Dermis microvascular lymphatic vessel endothelial cell (primary cell): Measurements from ENCODE around the gene NFATC1. TPM values are rescaled to one million over a fixed set of nuclear protein-coding genes. Genes with fewer than 3 reads are reported as not detected.
"Not testable (repeated sequence)": the region's sequence is repeated elsewhere in the genome, so short reads cannot be mapped to it uniquely, and the experiment has no call there.

Experiments used
- DNase-seq, 2 donors: peaks; one replicate each; pipeline versions ENCODE4 v3.0.0 to v3.0.0-alpha.2; 2010; ENCODE audit warnings: low read depth in 2 of 2
- total RNA-seq: library from RNA; depleted of rRNA; stranded (reverse); fragments of >200 nt; gene quantifications from 2 replicates; pipeline ENCODE4 v1.2.1, GENCODE V29; 2014

The NFATC1 gene
- total RNA-seq, 1 donor from 2014 or later = 5.5 TPM

GRCh38 chr18:79375441-79376154, 20.1 kb upstream of the NFATC1 start:
- no peak for DNase-seq

- DNase-seq = not testable (repeated sequence)
Measured at GRCh38 chr18:79376661-79377060, 19.1 kb upstream of the NFATC1 start.

DNA sequence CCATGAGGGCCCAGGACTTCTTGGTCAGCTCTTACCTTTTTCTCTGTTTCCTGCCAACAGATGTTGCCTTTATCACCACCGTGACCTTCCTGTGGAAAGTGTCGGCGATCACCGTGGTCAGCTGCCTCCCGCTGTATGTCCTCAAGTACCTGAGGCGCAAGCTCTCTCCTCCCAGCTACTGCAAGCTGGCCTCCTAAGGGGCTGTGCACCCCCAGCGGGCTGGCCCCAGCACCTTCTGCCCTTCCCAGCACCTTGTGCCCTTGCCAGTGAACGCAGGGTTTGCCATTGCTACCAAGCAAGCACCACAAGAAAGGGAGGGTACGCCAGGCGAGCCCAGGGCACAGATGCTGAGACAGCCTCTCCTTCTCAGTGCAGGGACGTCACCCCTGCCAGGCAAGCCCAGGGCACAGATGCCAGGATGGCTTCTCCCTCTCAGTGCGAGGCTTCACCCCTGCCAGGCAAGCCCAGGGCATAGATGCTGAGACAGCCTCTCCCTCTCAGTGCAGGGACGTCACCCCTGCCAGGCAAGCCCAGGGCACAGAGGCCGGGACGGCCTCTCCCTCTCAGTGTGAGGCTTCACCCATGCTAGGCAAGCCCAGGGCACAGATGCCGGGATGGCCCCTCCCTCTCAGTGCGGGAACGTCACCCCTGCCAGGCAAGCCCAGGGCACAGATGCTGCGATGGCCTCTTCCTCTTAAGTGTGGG, 18.4 kb upstream of the NFATC1 start:
- DNase-seq = no peak

DNA sequence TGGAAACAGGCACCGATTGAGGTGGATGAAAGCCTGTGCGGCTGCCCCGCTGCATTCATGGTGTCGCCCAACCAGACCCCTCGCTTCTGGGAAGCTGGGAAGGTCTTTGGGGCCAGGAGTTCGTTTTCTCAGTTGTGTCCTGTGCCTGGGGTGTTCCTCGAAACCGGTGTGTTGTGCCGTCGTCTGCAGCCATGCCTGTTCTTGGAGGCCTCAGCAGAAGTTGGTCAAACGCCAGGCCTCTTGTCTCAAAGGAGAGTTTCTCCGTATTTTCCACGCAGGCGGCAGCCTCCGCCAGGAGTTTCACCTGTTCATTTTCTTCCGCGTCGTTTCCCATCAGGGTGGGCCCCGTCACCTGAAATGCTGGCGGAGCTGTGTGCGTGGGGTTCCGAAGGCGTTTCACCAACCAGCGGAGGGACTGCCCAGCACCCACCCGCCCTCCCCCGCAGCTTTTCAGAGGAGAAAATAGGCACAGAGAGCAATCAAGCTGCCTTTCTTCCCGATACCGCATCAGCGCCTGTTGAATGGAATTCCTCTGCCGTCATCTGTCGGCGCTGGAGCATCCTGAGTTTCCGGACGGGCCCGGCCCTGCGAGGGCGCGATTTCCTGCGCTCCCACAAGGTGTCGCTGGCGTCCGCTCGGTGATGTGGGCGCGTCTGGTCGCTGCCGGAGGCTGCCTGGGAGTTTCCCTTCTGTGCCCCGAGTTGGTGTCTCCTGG, 17.0 kb upstream of the NFATC1 start:
- peak in 1 of 2 donors; percentile 77 for DNase-seq

GRCh38 chr18:79379251-79379905, 16.4 kb upstream of the NFATC1 start:
- no peak for DNase-seq

GRCh38 chr18:79379931-79380815, 15.6 kb upstream of the NFATC1 start:
- DNase-seq = no peak

DNA sequence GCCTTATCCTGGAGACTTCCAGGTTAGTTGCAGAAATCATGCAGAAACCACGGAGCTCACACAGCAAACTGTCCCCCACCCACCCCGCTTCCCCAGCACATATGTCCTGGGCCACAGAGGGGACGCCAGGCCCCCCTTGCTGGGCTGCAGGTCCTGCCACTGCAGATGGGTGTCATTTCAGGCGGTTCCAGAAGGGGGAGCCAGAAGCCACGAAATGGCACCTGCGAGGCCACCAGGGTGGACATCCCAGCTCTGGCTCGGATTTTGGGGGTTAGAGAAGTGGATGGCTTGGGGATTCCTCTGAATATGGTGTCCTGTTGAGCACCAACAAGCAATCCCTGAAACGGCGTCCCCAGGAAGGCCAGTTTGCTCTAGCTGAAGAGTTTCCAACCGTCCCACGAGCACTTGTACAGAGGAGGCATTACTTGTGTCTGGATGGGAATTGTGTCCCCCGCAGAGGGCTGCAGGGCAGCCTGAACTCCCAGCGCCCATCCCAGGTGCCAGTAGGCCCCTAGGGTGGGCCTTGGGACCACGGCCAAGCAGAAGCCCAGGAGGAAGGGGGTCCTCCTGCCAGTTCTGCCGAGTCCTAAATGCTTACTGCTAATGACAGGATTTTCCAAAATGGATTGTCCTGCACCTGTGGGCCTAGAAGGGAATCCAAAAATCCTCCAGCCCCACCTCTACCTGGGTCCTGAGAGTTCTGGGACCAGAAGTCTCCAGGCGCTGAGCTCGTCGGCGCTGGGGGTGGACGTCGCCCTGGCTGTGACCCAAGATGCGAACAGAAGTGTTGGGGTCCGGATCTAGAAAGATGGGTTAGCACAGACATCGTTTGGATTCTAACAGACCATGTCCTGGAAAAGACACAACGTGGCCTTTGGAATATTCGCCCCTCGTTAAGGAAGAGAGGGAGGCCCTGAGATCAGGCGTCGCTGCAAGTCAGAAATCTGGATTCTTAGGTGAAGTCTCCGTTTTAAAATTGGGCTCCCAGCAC, 14.6 kb upstream of the NFATC1 start:
- peak in 1 of 2 donors; percentile 62 for DNase-seq

GRCh38 chr18:79381811-79382311, 13.9 kb upstream of the NFATC1 start:
- no peak for DNase-seq

GRCh38 chr18:79382681-79383387, 12.9 kb upstream of the NFATC1 start:
- DNase-seq = no peak

DNA sequence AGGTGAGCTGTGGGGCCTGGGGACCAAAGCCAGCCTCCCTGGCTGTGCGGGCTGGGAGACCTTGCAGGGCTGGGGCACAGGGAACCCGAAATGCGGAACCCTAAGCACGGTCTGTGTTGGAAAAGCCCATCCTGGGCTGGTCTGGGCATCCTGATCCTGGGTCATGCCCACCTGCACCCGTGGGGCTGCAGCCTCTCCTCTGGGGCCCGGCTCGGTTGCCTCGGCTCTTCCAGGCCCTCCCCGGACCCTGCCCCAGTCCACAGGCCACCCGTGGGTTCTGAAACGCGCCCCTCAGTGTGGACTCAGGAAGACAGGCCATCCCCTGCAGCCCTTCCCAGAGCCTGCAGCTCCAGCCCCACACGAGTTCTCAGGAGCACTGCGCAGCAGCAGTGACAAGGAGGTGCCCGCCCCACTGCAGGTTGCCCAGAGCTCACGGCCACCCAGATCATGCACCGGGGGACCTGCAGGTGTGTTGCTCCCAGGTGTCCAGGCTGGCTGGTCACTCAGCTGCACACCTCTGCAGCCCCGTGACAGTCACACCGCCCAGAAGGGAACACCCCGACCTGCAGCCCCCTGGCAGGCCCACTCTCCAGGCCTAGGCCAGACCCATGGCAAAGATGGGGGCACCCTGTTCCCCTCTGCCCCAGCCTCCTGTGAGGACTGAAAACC, 12.2 kb upstream of the NFATC1 start:
- DNase-seq = no peak

GRCh38 chr18:79384151-79384807, 11.5 kb upstream of the NFATC1 start:
- no peak for DNase-seq

GRCh38 chr18:79384834-79385233, 10.9 kb upstream of the NFATC1 start:
- no peak for DNase-seq

- no peak for DNase-seq
Measured at GRCh38 chr18:79385326-79385707, 10.4 kb upstream of the NFATC1 start.

DNA sequence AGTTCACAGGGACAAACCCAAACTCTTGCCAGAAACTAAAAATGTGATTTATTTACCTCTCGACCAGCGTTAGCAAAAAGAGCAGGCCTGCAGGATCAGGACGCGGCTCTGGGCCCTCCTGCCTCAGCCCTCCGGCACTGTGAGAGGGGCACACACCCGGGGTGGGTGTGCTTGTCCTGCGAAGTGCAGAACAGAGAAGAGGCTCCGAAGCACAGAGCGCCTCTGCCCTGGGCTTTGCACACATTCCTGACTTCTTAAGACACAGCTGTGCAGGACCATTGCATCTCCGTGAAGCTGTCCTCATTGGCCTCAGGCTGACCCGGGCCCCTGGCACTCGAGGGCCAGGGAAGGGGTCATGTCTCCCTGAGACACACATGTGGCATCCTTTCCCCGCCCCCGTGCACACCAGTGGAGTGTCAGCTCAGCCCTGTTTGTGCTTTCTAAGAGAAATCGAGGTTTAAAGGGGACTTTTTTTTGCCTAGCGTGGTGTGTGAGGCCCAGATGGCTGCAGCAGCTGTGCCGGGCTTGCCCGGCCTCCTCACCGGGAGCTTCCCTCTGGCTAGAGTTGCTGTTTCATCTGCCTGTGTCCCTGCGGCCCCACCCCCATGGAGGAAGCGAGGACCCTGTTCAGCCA, 9.9 kb upstream of the NFATC1 start:
- DNase-seq = no peak

DNA sequence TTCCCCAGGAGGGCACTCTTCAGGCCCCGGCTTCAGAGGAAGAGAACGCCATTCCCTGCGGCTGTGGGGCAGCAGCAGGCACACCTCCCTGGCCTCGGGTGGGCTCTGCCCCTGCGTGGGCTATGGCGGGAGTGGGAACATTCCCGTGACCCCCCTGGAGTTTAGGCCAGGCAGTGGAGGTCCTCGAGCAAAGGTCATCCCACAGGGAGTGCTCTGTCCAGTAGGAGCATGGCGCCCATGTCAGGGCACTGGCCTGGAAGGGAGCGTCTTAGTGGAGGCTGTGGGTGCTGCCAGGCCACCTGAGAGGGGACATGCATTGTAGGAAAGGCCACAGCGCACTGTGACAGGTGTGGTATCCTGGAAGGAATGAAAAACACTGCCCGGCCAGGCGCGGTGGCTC, 9.2 kb upstream of the NFATC1 start:
- DNase-seq = no peak

DNA sequence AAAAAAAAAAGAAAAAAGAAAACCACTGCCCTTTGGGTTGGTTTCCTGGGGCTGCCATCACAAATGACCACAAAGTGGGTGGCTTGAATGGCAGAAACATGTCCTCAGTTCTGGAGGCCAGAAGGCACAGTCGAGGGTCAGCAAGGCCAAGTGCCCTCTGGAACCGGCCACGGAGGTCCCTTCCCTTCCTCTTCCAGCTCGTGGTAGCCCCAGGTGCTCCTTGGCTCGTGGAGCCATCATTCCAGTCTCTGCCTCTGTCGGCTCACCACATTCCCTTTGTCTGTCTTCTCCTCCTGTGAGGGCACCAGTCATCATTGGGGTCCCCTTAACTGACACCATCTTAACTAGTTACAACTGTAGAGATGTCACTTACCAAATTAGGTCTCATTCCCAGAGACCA, 8.5 kb upstream of the NFATC1 start:
- no peak for DNase-seq

DNA sequence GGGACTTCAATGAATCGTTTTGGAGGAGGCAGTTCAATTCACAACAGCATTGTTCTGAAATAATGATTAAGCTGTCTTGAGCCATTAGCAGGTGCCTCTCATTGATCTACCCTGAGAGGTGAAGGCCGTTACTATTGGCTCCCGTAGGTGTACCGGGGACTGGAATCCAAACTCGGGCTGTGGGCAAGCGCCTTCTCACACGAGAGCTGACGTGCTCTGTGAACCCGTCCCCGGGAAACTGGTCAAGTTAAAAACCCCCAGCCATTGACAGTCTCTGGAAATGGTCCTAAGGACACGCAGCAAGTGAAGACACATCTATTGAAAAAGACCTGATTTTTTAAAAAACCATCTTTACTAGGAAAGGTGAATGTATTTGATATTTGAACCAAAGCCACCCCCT, 8.1 kb upstream of the NFATC1 start:
- no peak for DNase-seq
